ACHN (cell line): Measurements from ENCODE around the gene SLC2A11.
A peak's percentile ranks its signal among the peaks of the same experiment; 100 is the strongest.

Experiments
- DNase-seq: peaks from one replicate; pipeline ENCODE4 v3.0.0-alpha.2; 2015
- in situ Hi-C: cut with HindIII; loops from 2 replicates; pipeline ENCODE4 v1.10.0; 2017; ENCODE audit warnings: low sequenced_read_pairs, low pct_ligation_motif_present, low pct_unique_long_range_greater_than_20kb

The SLC2A11 gene

DNA sequence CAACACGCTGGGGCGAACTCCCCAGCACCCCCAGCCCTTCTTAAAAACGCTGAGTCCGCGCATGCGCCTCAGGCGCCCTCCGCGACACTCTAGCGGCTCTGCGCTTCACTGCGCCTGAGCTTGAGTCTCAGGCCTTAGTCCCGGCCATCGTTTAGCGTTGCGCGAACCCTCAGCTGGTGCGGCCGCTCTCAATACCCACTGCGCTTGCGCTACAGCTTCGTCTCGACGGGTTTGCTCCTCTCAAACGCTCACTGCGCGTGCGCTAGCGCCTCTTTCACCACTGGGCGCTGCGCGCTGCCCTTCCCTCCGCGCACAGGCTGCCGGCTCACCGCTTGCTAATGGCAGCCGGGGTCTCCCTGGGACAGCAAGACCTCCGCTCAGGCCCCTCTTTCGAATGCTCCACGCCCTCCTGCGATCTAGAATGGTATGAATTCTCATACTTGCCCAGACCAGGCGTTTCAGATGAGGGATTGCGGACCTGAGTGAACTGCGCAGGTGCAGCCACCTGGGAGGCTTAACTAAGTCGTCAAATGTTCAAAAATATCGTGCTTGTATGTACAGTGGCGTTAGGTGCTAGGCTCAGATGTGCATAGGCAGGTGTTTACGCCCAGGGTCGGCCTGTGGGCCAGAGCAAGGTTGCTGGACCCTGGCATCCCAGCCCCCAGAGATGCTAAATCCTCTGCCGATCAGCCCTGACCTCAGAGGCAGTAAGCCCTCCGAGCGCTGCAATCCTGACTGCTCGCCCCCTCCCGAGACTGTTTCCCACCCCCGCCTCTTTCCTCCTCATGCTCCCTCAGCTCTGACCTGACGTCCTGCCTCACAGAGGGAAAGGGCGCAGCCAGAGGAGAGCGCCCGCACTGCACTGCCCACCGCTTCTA lies at the start of gene SLC2A11:
Gene SLC2A11, plus strand, starts transcription at position 270 of the 878 bp plus-strand sequence. Its CDS starts 125 bp downstream, at position 395.
- DNase-seq = peak; percentile 97
- in situ Hi-C loops = no loop called here

DNA sequence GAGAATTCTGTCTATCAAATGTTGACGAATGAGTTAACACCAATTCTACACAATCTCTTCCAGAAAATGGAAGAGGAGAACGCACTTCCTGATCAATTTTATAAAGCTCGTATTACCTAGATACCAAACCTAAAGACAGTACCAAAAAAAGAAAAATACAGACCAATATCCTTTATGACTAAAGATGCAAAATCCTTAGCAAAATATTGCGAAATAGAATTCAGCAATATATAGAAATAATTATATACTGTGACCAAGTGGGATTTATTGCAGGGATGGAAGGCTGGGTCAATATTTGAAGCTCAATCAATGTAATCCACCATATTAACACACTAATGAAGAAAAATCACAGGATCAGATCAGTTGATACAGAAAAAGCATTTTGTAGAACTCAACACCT lies 45.3 kb upstream of the SLC2A11 start:
- in situ Hi-C loops = no loop called here
- DNase-seq = no peak

- in situ Hi-C loops = no loop called here
- DNase-seq = no peak
Observed at GRCh38 chr22:23815541-23816155, 42.0 kb upstream of the SLC2A11 start.

DNA sequence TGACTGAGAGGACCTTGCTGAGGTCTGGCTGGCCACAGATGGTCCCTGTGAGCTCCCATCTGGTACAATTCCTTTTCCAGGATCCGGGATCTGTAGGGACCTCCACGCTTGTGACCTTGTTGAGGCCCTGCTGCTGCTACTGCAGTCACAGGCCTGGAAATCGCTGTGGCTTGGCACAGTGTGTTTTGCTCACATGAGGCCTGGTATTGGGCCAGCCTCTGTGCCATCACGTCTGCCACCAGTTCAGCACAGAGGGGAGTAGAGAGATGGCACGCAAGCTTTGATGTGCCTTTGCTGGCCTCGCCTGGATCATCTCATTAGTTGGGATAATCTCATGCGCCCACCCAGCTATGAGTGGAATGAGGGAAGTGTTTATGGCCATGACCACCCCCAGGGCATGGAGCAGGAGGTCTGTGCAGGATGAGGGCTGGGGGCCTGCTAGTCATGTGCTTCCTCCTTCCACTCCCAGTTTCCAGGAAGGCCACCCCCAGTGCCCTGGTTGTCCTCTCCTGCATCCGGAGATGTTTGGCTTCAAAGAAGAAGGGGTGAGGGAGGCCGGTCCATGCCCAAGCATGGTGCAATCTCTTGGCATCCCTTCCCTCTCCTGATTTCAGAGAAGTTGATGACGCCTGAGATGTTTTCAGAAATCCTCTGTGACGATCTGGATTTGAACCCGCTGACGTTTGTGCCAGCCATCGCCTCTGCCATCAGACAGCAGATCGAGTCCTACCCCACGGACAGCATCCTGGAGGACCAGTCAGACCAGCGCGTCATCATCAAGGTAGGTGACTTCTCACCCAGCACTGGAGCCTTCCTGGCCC lies 41.3 kb upstream of the SLC2A11 start:
- no peak for DNase-seq
- in situ Hi-C loops = no loop called here

DNA sequence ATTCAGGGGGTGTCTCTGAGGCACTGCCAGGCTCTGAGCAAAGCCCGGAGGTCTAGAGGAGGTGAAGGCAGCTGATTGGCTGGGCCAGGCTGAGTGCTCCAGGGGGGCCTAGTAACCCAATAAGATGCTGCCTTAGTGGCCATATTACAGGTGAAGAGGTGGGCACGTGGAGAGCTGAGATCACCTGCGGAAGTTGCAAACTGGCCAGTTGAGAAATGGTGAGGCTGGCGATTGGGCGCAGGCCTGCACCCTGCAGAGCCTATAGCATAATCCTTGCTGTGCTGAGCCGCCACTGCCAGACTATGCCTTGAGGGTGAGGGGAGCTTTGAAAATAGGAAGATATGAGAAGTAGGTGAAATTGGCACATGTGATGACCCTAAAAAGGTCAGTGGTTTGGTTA lies 40.5 kb upstream of the SLC2A11 start:
- in situ Hi-C loops = no loop called here
- DNase-seq = no peak

DNA sequence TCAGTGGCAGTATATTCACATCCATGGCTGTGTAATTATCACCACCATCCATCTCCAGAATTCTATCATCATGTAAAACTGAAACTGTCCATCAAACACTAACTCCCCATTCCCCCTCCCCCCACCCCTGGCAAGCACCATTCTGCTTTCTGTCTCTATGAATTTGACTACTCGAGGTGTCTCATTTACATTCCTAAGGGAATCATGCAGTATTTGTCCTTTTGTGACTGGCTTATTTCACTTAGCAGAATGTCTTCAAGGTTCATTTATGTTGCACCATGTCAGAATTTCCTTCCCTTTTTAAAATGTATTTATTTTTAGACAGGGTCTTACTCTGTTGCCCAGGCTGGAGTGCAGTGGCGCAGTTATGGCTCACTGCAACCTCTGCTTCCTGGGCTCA lies 39.1 kb upstream of the SLC2A11 start:
- in situ Hi-C loops = no loop called here

GRCh38 chr22:23820748-23821211 lies 36.9 kb upstream of the SLC2A11 start:
- DNase-seq = no peak
- in situ Hi-C loops = no loop called here

More for the DNA sequence above, 39.1 kb upstream of the SLC2A11 start:
- no peak for DNase-seq

DNA sequence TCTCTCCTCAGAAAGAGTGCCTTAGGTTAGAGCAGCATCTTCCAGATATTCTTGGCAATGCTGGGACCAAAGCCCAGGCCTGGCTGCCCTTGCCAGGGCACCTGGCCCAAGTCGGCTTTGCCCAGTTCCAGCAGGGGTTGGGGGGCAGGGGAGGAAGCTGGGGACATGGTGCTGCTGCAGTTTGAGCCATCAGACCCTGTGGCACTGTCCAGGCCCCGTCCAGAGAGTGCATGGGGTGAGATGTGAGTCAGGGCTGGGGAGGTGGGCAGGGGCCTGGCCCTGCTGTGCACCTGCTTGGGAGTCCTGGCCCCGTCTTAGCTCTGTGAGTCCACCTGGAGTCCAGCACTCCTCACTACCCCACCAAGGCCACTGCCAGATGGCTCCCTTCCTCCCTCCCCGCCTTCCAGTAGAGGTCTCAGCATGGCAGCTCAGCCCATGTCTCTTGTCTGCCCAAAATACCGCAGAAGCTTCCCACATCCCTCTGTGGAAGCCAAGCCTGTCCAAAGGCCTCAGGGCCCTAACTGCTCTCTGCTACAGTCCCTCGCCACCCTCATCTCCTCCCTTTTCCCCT lies 35.5 kb upstream of the SLC2A11 start:
- in situ Hi-C loops = no loop called here

DNA sequence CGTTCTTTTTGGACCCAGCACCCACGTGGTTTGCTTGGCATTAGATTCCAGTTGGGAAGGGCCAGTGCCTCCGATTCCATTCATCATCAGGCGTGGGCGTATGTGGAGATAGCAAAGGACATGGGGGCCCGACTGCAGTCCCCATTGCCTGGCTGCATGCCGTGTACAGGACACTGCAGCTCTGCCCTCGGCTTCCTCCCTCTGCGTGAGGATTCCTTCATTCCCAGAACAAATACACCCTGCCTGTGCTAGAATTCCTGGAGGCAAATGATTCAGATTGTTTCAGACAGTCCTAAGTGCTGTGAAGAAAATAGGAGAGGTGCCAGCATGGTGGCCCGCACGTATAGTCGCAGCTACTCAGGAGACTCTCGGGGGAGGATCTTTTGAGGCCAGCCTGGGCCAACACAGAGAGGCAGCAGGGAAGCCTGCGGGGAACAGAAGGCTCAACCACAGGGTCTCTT lies 34.3 kb upstream of the SLC2A11 start:
- no peak for DNase-seq
- in situ Hi-C loops = no loop called here

More for the DNA sequence above, 35.5 kb upstream of the SLC2A11 start:
- no peak for DNase-seq

GRCh38 chr22:23824476-23825245 lies 33.0 kb upstream of the SLC2A11 start:
- in situ Hi-C loops = no loop called here
- no peak for DNase-seq

DNA sequence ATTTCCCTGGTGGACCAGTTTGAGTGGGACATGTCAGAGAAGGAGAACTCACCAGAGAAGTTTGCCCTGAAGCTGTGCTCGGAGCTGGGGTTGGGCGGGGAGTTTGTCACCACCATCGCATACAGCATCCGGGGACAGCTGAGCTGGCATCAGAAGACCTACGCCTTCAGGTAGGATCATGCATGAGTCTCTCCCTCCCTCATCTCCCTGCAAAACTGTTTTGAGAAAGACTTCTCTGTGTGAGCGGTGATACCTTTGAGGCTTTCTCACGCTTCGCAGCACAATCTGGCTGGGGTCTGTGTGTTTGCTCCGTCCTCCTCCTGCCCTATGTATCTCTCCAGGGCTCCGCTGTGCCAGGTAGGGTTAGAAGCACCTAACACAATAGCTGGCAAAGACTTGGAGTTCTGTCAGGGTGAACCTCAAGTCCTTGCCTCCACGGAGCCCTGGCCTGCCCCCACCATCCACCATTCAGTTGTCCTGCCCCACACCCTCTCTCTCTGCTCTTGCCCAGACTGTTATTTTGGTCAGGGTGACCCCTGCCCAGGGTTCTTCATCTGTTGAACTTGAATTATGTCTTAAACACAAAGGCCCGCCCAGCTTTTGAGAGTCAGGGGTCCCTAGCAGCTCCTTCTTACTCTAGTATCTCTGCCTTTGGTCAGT lies 32.3 kb upstream of the SLC2A11 start:
- DNase-seq = no peak
- in situ Hi-C loops = no loop called here

- in situ Hi-C loops = no loop called here
Observed at GRCh38 chr22:23826510-23827350, 30.9 kb upstream of the SLC2A11 start.

GRCh38 chr22:23827351-23827995 lies 30.2 kb upstream of the SLC2A11 start:
- DNase-seq = no peak
- in situ Hi-C loops = no loop called here

More at GRCh38 chr22:23826510-23827350, 30.9 kb upstream of the SLC2A11 start:
- DNase-seq = no peak

- in situ Hi-C loops = no loop called here
Observed at GRCh38 chr22:23828800-23829680, 28.6 kb upstream of the SLC2A11 start.

DNA sequence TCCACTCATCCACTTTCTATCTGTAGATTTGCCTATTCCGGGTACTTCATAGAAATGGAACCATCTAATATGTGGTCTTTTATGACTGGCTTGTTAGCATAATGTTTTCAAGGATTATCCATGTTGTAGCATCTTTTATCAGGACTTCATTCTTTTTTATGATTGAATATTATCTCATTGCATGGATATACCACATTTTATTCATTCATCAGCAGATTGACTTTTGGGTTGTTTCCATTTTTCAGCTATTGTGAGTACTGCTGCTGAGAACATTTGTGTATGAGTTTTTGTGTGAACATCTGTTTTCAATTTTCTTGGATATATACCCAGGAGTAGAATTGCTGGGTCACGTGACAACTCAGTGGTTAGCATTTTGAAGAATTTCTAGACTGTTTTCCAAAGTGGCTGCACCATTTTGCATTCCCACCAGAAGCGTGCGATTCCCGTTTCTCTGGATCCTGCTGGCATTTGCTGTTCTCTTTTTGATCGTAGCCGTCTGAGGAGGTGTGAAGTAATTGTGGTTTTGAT lies 27.8 kb upstream of the SLC2A11 start:
- in situ Hi-C loops = no loop called here
- no peak for DNase-seq

More at GRCh38 chr22:23828800-23829680, 28.6 kb upstream of the SLC2A11 start:
- DNase-seq = no peak
